ENCODE results near the gene FMNL3.
A peak's percentile ranks its signal among the peaks of the same experiment; 100 is the strongest.

The FMNL3 gene

DNA sequence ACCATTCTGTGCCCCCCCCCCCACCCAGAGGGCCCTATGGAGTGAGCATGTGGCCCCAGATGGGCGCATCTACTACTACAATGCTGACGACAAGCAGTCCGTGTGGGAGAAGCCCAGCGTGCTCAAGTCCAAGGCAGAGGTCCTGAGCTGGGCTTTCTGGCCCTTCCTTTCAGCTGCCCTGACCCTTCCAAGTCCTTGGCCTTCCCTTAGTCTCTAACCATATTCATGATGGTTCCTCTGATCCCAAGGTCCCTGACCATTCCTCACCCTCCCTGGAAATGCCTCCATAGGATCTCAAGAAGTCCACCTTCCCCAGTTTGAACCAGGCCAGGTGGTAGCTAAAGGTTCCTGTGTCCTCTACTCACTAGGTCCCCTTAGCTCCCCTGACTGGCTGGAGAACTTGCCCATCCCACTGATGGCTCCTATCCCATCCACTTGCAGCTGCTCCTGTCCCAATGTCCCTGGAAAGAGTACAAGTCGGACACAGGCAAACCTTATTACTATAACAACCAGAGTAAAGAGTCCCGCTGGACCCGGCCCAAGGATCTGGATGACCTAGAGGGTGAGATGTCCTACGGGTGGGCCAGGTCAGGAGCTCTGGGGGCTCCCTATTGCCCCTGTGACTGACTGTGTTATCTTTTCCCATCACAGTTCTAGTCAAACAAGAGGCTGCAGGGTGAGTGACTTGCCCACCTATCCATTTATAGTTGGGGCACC, 74.1 kb downstream of the FMNL3 start:
- H3K4me3 ChIP-seq (ENCODE audit: low read depth, low read length): no peak overlapping the region
- TF ChIP-seq CTCF (IDR thresholded peaks at IDR 0.05; ENCODE audit: insufficient read depth, low read depth, low read length, missing control alignments): no peak
- DNase-seq (ENCODE audit: low read depth): no peak

DNA sequence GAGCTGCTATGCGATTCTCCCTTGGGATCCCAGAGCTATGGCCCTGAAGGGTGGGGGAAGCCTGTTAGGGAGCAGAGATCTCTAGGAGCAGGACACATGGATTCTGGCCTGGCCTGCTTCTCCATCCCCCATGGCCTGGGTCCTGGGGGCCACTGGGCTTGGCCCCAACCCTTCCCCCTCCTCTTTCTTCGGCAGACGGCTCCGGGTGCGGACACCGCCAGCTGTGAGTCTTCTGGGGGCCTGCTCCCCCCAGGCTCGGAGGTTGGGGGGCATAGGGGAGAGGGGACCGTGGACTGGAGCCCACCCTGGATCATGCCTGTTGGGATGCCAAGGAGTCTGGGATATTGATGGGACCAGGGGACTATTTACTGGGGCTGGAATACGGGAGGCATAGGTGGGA, 74.8 kb downstream of the FMNL3 start:
- no peak for DNase-seq (ENCODE audit: low read depth)
- TF ChIP-seq CTCF (IDR thresholded peaks at IDR 0.05; ENCODE audit: insufficient read depth, low read depth, low read length, missing control alignments): no peak
- H3K4me3 ChIP-seq (ENCODE audit: low read depth, low read length): no peak overlapping the region

DNA sequence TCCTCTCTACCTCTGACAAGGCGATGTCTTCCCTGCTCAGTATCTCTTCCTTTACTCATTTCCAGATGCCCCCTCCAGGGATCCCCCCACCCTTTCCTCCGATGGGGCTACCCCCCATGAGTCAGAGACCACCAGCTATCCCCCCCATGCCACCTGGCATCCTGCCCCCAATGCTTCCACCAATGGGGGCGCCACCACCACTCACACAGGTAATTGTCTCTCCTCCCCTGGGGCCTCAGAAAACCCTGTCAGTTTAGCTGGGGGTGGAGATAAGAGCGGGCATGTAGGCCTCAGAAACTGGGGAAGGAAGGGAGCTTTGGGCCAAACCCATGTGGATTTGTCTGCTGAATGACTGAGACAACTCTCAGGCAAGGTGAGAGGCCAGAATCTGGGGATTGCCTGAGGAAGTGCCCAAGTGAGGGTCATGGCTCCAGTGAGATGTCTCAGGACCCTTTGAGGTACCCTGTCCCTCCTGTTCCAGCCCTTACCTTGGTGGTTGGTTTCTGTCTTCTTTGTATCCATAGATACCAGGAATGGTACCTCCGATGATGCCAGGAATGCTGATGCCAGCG, 75.8 kb downstream of the FMNL3 start:
- TF ChIP-seq CTCF (IDR thresholded peaks at IDR 0.05; ENCODE audit: insufficient read depth, low read depth, low read length, missing control alignments): no peak
- DNase-seq (ENCODE audit: low read depth): no peak
- no peak overlapping the region for H3K4me3 ChIP-seq (ENCODE audit: low read depth, low read length)

GRCh38 chr12:49627752-49628360, 79.3 kb downstream of the FMNL3 start:
- DNase-seq (ENCODE audit: low read depth): no peak
- no peak overlapping the region for H3K4me3 ChIP-seq (ENCODE audit: low read depth, low read length)
- TF ChIP-seq CTCF (IDR thresholded peaks at IDR 0.05; ENCODE audit: insufficient read depth, low read depth, low read length, missing control alignments): no peak

DNA sequence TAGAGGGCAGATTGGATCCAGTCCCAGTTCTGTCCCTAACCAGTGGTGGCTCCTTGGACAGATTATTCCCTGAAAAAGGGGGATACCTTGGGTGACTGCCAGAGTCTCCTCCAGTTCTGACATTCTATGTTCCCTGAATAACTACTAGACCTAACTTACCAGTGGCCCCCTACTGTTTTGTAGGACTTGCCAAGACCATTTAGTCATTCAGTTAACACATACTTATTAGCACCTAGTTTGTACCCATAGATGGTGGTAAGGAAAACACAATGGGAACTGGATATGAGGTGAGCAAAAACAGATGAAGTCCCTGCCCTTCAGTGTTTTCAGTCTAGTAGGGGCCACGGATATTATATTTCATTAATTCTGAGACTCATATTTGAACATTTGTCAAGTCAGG, 80.4 kb downstream of the FMNL3 start:
- no peak for DNase-seq (ENCODE audit: low read depth)
- TF ChIP-seq CTCF (IDR thresholded peaks at IDR 0.05; ENCODE audit: insufficient read depth, low read depth, low read length, missing control alignments): no peak
- no peak overlapping the region for H3K4me3 ChIP-seq (ENCODE audit: low read depth, low read length)

DNA sequence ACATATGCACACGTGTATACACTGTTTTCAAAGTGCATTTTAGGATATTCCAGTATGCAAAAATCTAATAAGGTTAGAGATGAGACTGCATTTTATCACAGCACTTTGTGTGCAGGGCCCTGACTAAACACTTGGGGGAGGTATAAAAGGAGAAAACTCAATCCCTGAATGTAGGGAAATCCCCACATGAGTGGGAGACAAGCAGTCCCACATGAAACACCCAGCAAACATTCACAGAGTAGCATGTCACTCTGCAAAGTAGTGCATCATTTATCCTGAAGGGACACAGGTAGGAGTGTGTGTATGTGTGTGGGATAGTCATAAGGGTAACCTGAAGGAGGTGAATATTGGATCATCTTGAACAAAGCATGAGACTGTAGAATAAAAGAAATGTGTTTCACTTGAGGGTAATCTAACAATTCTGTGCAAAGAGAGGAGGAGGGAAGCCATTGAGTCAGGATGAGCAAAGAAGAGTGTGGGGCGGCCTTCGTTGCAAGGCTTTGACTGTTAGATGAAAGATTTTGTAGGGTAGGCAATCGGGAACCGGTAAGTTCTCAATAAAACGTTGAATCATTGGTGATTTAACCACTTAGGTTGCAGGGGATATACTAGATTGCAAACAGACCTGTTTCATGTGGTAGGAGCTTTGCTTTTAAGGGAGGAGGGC, 80.9 kb downstream of the FMNL3 start:
- H3K4me3 ChIP-seq (ENCODE audit: low read depth, low read length): no peak overlapping the region
- DNase-seq (ENCODE audit: low read depth): no peak
- TF ChIP-seq CTCF (IDR thresholded peaks at IDR 0.05; ENCODE audit: insufficient read depth, low read depth, low read length, missing control alignments): peak; percentile 13
